Peyer's patch (tissue), 4 donors: Measurements from ENCODE around the gene RTP5.

Experiments used
- CTCF ChIP-seq, 6 experiments: fragments of 450-650 bp in 4 of 6; fragments of 200-600 bp in 2 of 6; sonication (generic) in 1 of 6; IDR thresholded peaks; one replicate each; pipeline ENCODE4 v1.5.1; 2017 to 2019; ENCODE audit warnings: antibody characterized with exemption in 6 of 6, mild to moderate bottlenecking in 3 of 6, moderate library complexity in 1 of 6
- POLR2A ChIP-seq, 2 donors: fragments of 450-650 bp; IDR thresholded peaks; one replicate each; pipeline ENCODE4 v1.5.1; 2017; ENCODE audit warnings: antibody characterized with exemption in 2 of 2, mild to moderate bottlenecking in 2 of 2, moderate library complexity in 2 of 2

- TF ChIP-seq CTCF (IDR thresholded peaks at IDR 0.05) (no peak), POLR2A (IDR thresholded peaks at IDR 0.05) (no peak)
Observed at GRCh38 chr2:241898463-241899270, 29.1 kb downstream of the RTP5 start.
